Hepatocyte (in vitro differentiated cells): ENCODE measurements around the gene CELSR1.

Experiments
- CTCF ChIP-seq: fragments of 200-600 bp; sonication (generic); IDR thresholded peaks from 2 replicates; pipeline ENCODE4 v1.5.1; 2016; ENCODE audit warnings: antibody characterized with exemption, mild to moderate bottlenecking; ENCODE audit not compliant: poor library complexity
- EZH2 ChIP-seq: fragments of 200-600 bp; sonication (generic); IDR thresholded peaks from 2 replicates; pipeline ENCODE4 v1.6.1; 2016; ENCODE audit warnings: antibody characterized with exemption, mild to moderate bottlenecking, borderline replicate concordance
- EZH2phosphoT487 ChIP-seq: fragments of 200-600 bp; sonication (generic); IDR thresholded peaks from one replicate; pipeline ENCODE4 v1.6.1; 2018; ENCODE audit warnings: antibody characterized with exemption, mild to moderate bottlenecking, low read depth, moderate library complexity; ENCODE audit not compliant: unreplicated experiment, severe bottlenecking

DNA sequence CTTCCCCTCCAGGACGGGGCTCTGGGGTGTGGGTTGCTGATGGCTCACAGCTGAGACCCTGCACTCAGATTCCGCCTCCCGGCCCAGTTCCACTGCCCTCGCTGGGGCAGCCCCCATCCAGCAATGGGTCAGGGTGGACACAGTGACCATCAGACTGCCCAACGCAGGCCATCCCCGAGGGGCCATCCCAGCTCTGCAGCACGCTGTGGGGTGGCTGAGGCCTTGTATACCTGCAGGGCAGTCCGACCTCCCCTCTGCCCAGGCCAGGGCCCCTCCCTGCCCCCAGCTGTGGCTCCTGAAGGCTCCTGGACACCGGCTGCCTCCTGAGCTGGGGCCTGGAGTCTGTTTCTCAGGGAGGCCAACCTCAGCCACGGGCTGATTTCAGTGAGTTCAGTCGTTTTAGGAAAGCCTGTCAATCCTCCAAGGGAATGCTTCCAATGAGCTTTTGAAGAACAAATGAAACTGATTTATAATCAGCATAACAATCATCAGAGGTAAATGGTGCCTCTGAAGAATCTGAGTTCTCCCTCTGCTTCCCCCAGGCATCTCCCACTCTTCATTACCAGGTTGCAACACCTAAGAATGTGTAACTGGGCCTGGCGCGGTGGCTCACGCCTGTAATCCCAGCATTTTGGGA lies 95.1 kb downstream of the CELSR1 start:
- TF ChIP-seq CTCF (no peak), EZH2phosphoT487 (no peak), EZH2 (no peak)
